NCI-H187 (cell line): ENCODE measurements around the gene PLXNB2.
"Not testable (repeated sequence)": the region's sequence is repeated elsewhere in the genome, so short reads cannot be mapped to it uniquely, and the experiment has no call there.

Experiments
- DNase-seq, 2 experiments: peaks; one replicate each; lab custom pipeline; 2025; lab: John Stamatoyannopoulos, UW

PLXNB2 gene

GRCh38 chr22:50326956-50327710 is 19.7 kb upstream of the PLXNB2 start, which contains the start of gene DENND6B:
DENND6B (minus strand) TSS chr22:50327012; CDS start chr22:50326988, 24 bp downstream.
- DNase-seq = peak in 1 of 2 experiments; percentile 42

GRCh38 chr22:50326225-50326955 is 18.9 kb upstream of the PLXNB2 start:
- DNase-seq = no peak

- DNase-seq = no peak
Measured at GRCh38 chr22:50325444-50326224, 18.2 kb upstream of the PLXNB2 start.

- no peak for DNase-seq
Measured at GRCh38 chr22:50323900-50324299, 16.5 kb upstream of the PLXNB2 start.

- DNase-seq = not testable (repeated sequence)
Measured at GRCh38 chr22:50322382-50323104, 15.1 kb upstream of the PLXNB2 start.

GRCh38 chr22:50320671-50321325 is 13.4 kb upstream of the PLXNB2 start:
- no peak for DNase-seq

- DNase-seq = no peak
Measured at GRCh38 chr22:50320116-50320515, 12.7 kb upstream of the PLXNB2 start.

- no peak for DNase-seq
Measured at GRCh38 chr22:50319503-50319951, 12.1 kb upstream of the PLXNB2 start.

GRCh38 chr22:50318698-50319411 is 11.4 kb upstream of the PLXNB2 start:
- DNase-seq = no peak

GRCh38 chr22:50318356-50318697 is 10.9 kb upstream of the PLXNB2 start:
- DNase-seq = no peak

GRCh38 chr22:50317674-50318073 is 10.2 kb upstream of the PLXNB2 start:
- DNase-seq = no peak

GRCh38 chr22:50317178-50317577 is 9.7 kb upstream of the PLXNB2 start:
- no peak for DNase-seq

- no peak for DNase-seq
Measured at GRCh38 chr22:50316114-50317065, 8.9 kb upstream of the PLXNB2 start.

- no peak for DNase-seq
Measured at GRCh38 chr22:50315289-50316113, 8.1 kb upstream of the PLXNB2 start.

- DNase-seq = no peak
Measured at GRCh38 chr22:50314455-50315288, 7.2 kb upstream of the PLXNB2 start.

GRCh38 chr22:50314081-50314454 is 6.6 kb upstream of the PLXNB2 start:
- DNase-seq = no peak

GRCh38 chr22:50313600-50313999 is 6.2 kb upstream of the PLXNB2 start:
- no peak for DNase-seq

GRCh38 chr22:50313021-50313420 is 5.6 kb upstream of the PLXNB2 start:
- no peak for DNase-seq
